HG02623 (cell line): ENCODE data around the gene ATP6V1C2.

Source experiments
- ATAC-seq: cut with Tn5 transposase; IDR thresholded peaks from one replicate; pipeline ENCODE4 v1.9.1; 2021; ENCODE audit warnings: moderate library complexity; ENCODE audit not compliant: unreplicated experiment

ATP6V1C2 gene

DNA sequence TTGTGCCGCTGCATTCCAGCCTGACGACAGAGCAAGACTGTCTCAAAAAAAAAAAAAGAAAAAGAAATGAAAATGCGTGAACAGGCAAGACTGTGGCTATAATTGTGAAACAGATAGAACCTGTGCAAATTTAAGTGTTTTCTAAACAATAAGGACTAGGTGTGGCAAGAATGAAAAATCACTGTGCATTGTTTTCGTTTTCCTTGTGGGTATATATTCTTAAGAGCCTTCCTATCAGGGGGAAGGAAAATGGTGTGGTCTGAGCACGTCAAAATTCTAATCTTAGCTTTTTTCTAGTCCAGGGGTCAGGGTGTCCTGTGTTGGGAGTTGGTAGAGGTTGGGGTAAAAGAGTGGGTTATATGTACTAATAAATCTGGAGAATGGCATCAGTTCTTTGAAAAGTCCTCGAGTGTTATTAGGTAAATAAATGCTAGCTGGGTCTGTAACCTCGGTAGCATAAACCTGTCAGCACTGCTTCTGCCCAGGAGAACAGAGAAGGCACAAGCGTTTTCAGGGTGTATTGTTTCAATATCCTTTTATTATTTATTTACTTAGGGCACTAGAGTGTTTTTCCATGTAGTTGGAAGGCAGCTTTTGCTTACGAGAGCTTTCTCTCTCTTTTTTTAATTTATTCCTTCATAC is 11.6 kb downstream of the ATP6V1C2 start:
- ATAC-seq: no peak

DNA sequence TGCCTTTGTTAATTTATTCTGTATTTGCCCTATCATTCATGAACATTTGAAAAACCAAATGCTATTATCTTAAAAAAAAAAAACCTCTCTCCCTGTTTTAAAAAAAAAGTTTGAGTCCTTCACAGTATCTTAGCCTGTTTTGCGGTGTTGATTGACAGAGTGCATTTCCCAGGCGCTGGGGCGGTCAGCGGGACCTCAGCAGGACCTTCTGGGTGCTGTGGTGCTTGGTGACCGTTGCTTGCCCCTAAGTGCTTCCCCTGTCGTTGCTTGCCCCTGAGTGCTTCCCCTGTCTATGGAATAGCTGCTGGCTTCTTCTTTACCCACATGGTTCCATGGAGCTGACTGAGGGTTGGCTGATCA is 12.1 kb downstream of the ATP6V1C2 start:
- no peak for ATAC-seq

DNA sequence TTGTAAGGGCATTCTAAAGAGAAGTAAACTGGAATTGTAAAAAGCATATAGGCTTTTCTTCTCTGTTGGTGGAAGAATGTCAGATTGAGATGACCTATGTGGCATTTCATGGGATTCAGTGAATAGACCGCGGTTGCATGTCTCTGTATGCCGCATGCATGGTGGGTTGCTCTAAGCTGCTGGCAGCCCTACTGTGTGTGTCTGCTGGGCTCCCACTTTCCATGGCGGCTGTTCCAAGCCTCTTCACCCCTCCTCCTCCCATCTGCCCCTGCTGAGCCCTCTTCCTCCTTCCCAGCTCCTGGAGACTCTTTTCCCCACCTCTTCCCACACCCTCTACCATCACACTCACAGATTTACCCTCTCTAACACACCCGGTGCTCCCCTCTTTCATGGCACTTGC is 12.6 kb downstream of the ATP6V1C2 start:
- no peak for ATAC-seq

DNA sequence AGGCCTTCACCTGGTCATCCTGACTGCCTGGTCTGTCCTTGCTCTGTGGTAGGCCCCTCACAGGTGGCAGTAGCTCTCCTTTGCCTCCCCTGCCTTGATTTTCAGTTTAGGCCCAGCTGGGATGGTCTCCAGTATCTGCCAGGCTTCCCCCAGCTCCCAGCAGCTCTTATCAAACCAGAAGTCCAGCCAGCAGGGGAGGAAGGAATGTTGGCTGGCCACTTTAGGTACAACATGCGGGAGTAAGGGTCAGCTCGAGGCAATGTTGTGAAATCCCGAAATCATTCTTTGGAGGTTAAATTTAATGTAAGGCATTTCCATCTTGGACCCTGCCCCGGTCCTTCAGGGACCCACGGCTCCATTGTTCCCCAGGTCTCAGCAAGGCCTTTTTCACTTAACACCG is 16.8 kb downstream of the ATP6V1C2 start:
- no peak for ATAC-seq

DNA sequence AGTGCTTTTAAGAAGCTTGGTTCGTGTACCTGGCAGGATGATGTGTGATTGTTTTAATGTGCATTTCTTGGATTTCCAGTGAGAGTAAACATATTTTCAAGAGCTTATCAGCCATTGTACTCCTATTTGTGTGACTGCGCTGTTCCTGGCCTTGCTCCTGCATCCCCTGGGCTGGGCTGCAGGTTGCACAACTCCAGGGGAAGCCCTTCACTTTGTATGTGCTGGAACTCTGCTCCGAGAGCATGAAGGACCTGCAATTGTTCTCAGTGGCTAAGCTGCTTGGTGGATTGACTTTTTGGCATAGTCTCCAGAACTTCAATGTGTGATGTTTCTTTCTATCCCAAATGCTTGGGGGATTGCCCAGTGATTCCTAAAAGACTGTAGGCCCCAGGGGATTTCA is 18.8 kb downstream of the ATP6V1C2 start:
- no peak for ATAC-seq

DNA sequence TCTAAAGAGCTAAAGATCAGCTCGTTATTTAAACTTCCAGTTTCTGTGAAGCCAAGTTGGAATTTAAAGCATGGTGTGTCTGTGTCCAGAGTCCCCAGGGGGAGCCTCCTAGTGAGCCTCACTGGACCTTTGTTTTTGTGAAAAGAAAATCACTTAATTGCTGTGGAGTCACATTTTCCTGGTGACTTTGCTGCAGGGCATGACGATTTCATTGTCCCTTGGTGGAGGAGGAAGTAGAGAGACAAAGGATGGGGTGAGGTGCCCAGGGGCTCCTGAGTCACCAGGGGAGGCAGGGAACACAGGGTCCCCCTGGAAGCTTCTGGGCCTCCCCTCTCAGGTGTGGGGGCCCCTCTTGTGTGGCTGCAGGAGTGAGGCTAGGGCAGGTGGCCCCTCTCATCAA is 19.7 kb downstream of the ATP6V1C2 start:
- no peak for ATAC-seq

GRCh38 chr2:10742666-10743065 is 21.2 kb downstream of the ATP6V1C2 start:
- no peak for ATAC-seq

DNA sequence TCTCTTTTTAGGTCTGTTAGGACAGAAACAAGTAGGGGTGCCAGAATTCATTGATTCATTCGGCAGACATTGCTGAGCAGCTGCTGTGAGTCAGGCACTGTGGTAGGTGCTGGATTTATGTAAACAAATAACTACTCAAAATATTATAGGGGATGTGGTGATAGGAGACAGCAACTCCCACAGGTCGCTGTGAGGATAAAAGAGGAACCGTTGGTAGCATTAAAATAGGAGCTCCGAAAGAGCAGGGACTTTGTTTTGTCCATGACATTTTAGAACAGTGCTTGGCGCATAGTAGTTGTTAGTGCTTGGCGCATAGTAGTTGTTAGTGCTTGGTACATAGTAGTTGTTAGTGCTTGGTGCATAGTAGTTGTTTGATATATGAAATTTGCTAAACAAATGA is 29.2 kb downstream of the ATP6V1C2 start:
- ATAC-seq: no peak

- ATAC-seq: no peak
Measured at GRCh38 chr2:10752236-10752635, 30.8 kb downstream of the ATP6V1C2 start.

DNA sequence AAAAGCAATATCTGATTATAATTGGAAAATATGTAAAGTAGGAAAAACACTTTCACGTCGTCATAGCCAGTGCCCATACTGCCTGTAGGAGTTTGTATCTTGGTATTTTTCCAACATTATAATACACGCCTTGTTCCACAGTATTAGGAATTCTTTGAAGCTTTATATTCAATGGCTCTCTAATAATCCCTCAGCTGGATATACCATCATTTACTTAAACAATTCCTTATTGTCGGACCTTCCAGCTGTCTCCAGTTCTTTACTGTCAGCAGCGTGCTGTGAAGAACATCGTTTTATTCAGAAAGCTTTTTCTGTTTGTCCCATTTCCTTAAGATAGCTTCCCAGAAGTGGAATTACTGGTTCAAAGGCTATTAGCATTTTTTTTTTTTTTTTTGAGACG is 31.7 kb downstream of the ATP6V1C2 start:
- no peak for ATAC-seq

GRCh38 chr2:10753876-10754275 is 32.4 kb downstream of the ATP6V1C2 start:
- ATAC-seq: no peak

DNA sequence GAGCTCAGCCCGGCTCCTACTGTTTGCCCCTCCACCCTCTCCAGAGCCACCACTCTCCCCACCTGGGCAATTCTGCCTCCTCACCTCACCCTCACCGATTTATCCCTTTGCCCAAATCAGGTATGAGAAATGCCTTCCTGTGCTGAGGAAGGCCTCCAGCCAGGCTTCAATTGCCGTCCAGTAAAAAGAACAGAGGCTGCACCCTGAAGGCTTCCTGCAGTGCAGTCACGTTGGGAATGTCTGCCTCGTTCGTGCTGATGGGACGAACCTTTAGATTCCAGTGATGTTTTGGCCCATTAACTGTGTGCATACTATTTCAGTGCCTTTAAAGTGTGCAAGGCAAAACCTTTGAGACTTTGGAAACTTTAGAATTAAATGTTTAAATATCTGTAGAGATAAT is 34.2 kb downstream of the ATP6V1C2 start:
- ATAC-seq: no peak

- no peak for ATAC-seq
Measured at GRCh38 chr2:10757814-10758286, 36.4 kb downstream of the ATP6V1C2 start.

- no peak for ATAC-seq
Measured at GRCh38 chr2:10759151-10759714, 37.8 kb downstream of the ATP6V1C2 start.

DNA sequence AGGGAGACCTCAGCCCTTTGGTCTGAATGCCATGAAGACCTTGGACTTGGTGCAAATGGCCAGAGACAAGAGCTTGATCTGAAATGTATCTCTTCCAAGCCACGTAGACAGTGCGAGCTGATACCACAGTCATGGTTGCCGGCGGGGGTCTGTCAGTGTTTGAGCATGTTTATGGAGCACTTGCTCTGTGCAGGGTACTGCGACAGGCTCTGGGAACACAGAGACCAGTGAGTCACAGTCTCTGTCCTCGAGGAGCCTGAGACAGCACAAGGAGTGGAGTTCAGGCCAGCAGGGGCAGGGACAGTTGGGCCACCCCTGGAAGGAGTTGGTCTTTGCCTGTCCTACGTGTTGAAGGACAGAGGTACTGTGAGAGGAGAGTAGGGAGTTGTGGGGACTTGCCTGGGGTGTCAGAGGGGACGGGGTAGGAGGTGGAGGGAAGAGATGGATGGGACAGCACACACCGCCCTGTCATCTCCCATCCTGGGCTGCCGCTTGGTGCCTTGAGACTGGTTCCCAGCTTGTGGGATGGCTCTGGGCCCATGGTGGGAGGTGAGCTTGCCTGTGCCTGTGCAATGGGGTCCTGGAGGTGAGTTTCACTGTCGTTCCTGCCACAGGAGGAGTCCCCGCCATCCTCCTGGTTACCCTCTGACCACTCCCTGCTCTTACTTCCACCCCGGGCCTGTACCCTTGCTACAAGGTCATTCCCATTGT is 39.5 kb downstream of the ATP6V1C2 start:
- ATAC-seq: no peak

DNA sequence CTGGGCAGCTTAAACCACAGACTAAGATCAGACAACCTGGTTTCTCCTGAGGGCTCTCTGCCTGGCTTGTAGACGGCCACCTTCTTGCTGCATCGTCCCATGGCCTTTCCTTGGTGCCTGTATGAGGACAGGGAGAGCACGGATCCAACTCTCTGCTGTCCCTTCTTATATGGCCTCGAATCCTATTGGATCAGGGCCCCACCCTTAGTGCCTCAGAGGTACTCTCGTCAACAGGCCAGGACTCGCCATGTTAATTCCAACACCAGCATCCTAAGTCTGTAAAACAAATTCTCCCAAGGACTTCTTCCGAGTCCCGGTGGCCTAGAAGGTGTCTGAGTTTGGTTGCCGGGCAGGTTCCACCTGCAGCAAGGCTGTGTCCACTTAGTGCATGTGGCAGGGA is 40.2 kb downstream of the ATP6V1C2 start:
- ATAC-seq: no peak

DNA sequence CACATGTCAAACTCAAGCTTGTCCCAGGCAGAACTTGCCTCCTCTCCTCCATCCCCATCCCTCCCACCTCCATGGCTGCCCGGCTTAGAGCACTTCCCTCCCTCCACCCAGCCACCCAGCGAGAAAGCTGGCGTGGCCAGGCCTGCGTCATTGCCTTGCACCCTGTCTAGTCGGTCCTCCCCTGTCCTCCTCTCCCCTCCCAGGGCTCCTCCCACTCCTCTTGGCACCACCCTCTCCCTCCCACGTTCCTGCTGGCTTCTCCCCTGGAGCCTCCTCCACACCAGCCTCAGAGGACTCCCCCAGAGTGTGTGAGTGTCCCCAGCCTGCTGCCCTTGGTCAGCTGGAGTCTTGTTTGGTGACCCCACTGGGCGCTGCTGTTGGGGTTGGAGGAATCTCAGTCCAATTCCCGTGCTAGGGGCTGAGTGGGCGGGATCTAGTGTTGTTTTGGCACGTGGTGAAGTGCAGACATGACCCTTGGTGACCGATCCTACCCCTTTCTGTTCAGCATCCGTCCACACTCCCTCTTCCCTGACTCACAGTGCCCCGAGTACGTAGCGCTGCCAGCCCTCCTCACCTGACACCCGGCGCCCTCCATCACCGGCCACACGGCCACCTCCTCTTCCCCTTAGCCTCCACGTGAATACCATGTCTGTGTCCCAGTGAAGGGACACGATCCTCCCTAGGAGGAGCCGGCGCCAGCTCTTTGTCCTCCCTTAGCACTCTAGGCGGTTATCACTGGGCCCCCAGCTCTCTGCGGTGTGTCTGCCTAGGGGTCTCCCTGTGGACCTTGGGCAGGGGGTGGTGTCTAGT is 41.4 kb downstream of the ATP6V1C2 start:
- ATAC-seq: no peak

DNA sequence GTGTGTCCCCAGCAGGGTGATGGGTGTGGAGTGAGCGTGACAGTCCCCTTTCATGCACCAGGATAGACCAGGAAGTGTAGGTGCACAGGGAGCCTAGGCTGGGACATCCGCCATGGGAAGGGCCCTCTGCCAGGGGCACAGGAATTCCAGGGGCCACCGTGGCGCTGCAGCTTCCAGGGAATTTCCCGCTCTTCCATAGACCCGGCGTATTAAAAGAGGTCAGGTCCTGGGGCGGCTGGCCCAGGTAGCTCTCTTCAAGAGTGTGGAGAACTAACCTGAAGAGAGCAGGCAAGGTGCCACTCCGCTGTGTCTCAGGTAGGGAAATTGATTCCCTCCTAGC is 42.0 kb downstream of the ATP6V1C2 start:
- no peak for ATAC-seq

DNA sequence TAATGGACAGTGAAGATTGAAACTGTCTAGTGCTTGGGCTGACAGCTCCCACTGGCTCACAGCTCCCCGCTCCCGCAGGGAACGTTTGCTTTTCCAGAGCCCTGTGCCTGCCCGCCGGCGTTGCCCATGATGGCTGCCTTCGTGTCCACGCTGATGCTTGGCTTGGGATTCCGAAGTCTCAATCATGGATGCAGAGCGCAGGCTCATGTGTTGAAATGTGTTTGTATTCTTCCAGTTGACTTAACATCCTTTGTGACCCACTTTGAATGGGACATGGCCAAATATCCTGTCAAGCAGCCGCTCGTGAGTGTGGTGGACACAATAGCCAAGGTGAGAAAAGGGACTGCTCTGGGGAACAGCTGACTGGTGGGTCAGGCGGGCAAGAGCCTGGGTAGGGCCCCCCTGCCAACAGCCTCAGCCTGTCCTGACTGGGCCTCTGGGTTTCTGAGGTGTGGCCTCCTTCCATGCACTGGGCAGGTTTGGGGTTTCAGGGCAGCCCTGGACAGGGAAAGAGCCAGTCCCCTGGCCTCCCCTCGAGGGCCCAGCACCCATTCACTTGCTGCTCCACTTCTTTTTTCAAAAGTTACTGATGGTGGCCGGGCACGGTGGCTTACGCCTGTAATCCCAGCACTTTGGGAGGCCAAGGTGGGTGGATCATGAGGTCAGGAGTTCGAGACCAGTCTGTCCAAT is 42.8 kb downstream of the ATP6V1C2 start:
- ATAC-seq: no peak

GRCh38 chr2:10764896-10765295 is 43.5 kb downstream of the ATP6V1C2 start:
- no peak for ATAC-seq

- ATAC-seq: no peak
Measured at GRCh38 chr2:10765461-10765860, 44.0 kb downstream of the ATP6V1C2 start.
